GM12892 (cell line): Measurements from ENCODE around the gene SPDYE17.
"Not testable (repeated sequence)": the region's sequence is repeated elsewhere in the genome, so short reads cannot be mapped to it uniquely, and the experiment has no call there.

Experiments used
- POLR2A ChIP-seq: IDR thresholded peaks from 2 replicates; pipeline ENCODE4 v1.6.1; 2011; ENCODE audit warnings: low read depth, low read length, control low read depth
- POLR2AphosphoS5 ChIP-seq: IDR thresholded peaks from 2 replicates; pipeline ENCODE4 v1.6.1; 2011; ENCODE audit warnings: low read depth, low read length, control low read depth

- not testable (repeated sequence) for TF ChIP-seq POLR2AphosphoS5, POLR2A
Measured at GRCh38 chr7:77077060-77077459, 44.9 kb upstream of the SPDYE17 start.
